ENCODE data around the gene PAN2.

GRCh38 chr12:56374726-56375597 lies 41.2 kb upstream of the PAN2 start:
- no peak for TF ChIP-seq POLR2AphosphoS5 (IDR thresholded peaks at IDR 0.05; ENCODE audit: low read depth, low read length)
- TF ChIP-seq POLR2A (IDR thresholded peaks at IDR 0.05; ENCODE audit: low read depth, low read length): no peak

Data from GM12892 (cell line).